HepG2 (cell line): ENCODE results near the gene RELL1. TPM values are rescaled to one million over a fixed set of nuclear protein-coding genes. Genes with fewer than 3 reads are reported as not detected.

Source experiments
- CBX1 ChIP-seq: IDR thresholded peaks from one replicate; pipeline ENCODE4 v1.6.1; 2016; ENCODE audit warnings: antibody characterized with exemption, low read depth
- FOSL2 ChIP-seq: sonication (generic); formaldehyde crosslinking; IDR thresholded peaks from 2 replicates; pipeline ENCODE4 v1.4.0; 2020; ENCODE audit warnings: missing genetic modification reagents
- HNF1A ChIP-seq, 2 experiments: sonication (generic) in 1 of 2; formaldehyde crosslinking in 1 of 2; IDR thresholded peaks; 2 replicates each; pipeline versions ENCODE4 v1.4.0 to v1.6.1; 2016 to 2020; ENCODE audit warnings: borderline replicate concordance in 1 of 2, low read depth in 1 of 2, mild to moderate bottlenecking in 1 of 2, missing genetic modification reagents in 1 of 2
- WIZ ChIP-seq: sonication (generic); formaldehyde crosslinking; IDR thresholded peaks from 2 replicates; pipeline ENCODE4 v1.5.1; 2020; ENCODE audit warnings: mild to moderate bottlenecking, missing genetic modification reagents
- ZBED4 ChIP-seq: sonication (generic); formaldehyde crosslinking; IDR thresholded peaks from 2 replicates; pipeline ENCODE4 v1.4.0; 2020; ENCODE audit warnings: missing genetic modification reagents, borderline replicate concordance
- ZMYM3 ChIP-seq: sonication (generic); formaldehyde crosslinking; IDR thresholded peaks from 2 replicates; pipeline ENCODE4 v1.5.1; 2020; ENCODE audit warnings: mild to moderate bottlenecking, missing genetic modification reagents
- ZNF317 ChIP-seq: sonication (generic); formaldehyde crosslinking; IDR thresholded peaks from 2 replicates; pipeline ENCODE4 v1.5.0; 2020; ENCODE audit warnings: mild to moderate bottlenecking, missing genetic modification reagents
- ZNF557 ChIP-seq: sonication (generic); formaldehyde crosslinking; IDR thresholded peaks from 2 replicates; pipeline ENCODE4 v1.4.0; 2020; ENCODE audit warnings: missing genetic modification reagents
- ZNF558 ChIP-seq: sonication (generic); formaldehyde crosslinking; IDR thresholded peaks from 2 replicates; pipeline ENCODE4 v1.9.0; 2022; ENCODE audit warnings: mild to moderate bottlenecking, missing genetic modification reagents, borderline replicate concordance
- ZNF563 ChIP-seq: sonication (generic); formaldehyde crosslinking; IDR thresholded peaks from 2 replicates; pipeline ENCODE4 v1.8.0; 2022; ENCODE audit warnings: mild to moderate bottlenecking, moderate library complexity, missing genetic modification reagents
- ZNF629 ChIP-seq: sonication (generic); formaldehyde crosslinking; conservative IDR thresholded peaks from 2 replicates; pipeline ENCODE4 v1.5.0; 2020; ENCODE audit warnings: missing genetic modification reagents
- ZNF747 ChIP-seq: sonication (generic); formaldehyde crosslinking; IDR thresholded peaks from 2 replicates; pipeline ENCODE4 v1.8.1; 2023; ENCODE audit warnings: missing genetic modification reagents, mild to moderate bottlenecking, borderline replicate concordance
- ZSCAN25 ChIP-seq: sonication (generic); formaldehyde crosslinking; IDR thresholded peaks from 2 replicates; pipeline ENCODE4 v1.8.0; 2022; ENCODE audit warnings: mild to moderate bottlenecking, missing genetic modification reagents
- polyA plus RNA-seq, 8 experiments: library from polyadenylated mRNA; depleted of rRNA in 3 of 8; stranded (reverse) in 7 of 8; unstranded in 1 of 8; fragments of >200 nt; fragmentation: Illumina TruSeq in 4 of 8; extraction: Trizol in 4 of 8; gene quantifications; 2 replicates each; pipeline versions ENCODE4 v1.2.1 to v1.2.3, GENCODE V29; 2011 to 2016; ENCODE audit warnings: low read depth in 4 of 8, missing spikeins in 1 of 8, mixed read lengths in 1 of 8; ENCODE audit not compliant: insufficient read depth in 1 of 8
- total RNA-seq, 5 experiments: library from RNA; depleted of rRNA; stranded (reverse); fragments of >200 nt; fragmentation: Illumina TruSeq; extraction: Trizol; gene quantifications; 2 replicates each; pipeline ENCODE4 v1.2.3, GENCODE V29; 2016; ENCODE audit warnings: low read depth in 1 of 5
- TF ChIP-seq, protein P1 (sequence below): sonication (generic); formaldehyde crosslinking; conservative IDR thresholded peaks from 2 replicates; pipeline ENCODE4 v1.8.0; 2022; ENCODE audit warnings: mild to moderate bottlenecking, moderate library complexity, missing genetic modification reagents
- TF ChIP-seq, protein P2 (sequence below): sonication (generic); formaldehyde crosslinking; IDR thresholded peaks from 2 replicates; pipeline ENCODE4 v1.4.0; 2020; ENCODE audit warnings: missing genetic modification reagents
- TF ChIP-seq, protein P3 (sequence below): IDR thresholded peaks from 2 replicates; pipeline ENCODE4 v1.6.1; 2018; ENCODE audit warnings: missing genetic modification reagents

RELL1 gene
- total and polyA plus RNA-seq, 2 of the 13 experiments (the other 11 are each of a cell fraction or from before 2014, with no cell fraction given) = 8.4 to 58.4 TPM

- TF ChIP-seq, protein P1, sequence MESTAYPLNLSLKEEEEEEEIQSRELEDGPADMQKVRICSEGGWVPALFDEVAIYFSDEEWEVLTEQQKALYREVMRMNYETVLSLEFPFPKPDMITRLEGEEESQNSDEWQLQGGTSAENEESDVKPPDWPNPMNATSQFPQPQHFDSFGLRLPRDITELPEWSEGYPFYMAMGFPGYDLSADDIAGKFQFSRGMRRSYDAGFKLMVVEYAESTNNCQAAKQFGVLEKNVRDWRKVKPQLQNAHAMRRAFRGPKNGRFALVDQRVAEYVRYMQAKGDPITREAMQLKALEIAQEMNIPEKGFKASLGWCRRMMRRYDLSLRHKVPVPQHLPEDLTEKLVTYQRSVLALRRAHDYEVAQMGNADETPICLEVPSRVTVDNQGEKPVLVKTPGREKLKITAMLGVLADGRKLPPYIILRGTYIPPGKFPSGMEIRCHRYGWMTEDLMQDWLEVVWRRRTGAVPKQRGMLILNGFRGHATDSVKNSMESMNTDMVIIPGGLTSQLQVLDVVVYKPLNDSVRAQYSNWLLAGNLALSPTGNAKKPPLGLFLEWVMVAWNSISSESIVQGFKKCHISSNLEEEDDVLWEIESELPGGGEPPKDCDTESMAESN = 0 out of 2 replicates have a peak, but pooled peaks have one; percentile 36
- peak; percentile 59; the same call in 1 of the 2 replicates for TF ChIP-seq HNF1A (IDR thresholded peaks at IDR 0.05; ENCODE audit: low read depth)
- peak; percentile 85 for TF ChIP-seq HNF1A (CRISPR knock-in tag; IDR thresholded peaks at IDR 0.05; ENCODE audit: borderline replicate concordance)
- TF ChIP-seq ZNF563 (CRISPR knock-in tag) = no peak
- TF ChIP-seq ZSCAN25 = no peak
- TF ChIP-seq CBX1 = peak; percentile 46
- TF ChIP-seq ZNF629 (CRISPR knock-in tag) = peak; percentile 90
- peak; percentile 72 for TF ChIP-seq ZMYM3 (CRISPR knock-in tag)
- no peak for TF ChIP-seq WIZ (CRISPR knock-in tag)
- TF ChIP-seq ZBED4 (CRISPR knock-in tag) = peak; percentile 60; the same call in 1 of the 2 replicates
- TF ChIP-seq ZNF317 (CRISPR knock-in tag) = peak; percentile 93
- no peak for TF ChIP-seq ZNF558 (CRISPR knock-in tag)
- TF ChIP-seq, protein P2, sequence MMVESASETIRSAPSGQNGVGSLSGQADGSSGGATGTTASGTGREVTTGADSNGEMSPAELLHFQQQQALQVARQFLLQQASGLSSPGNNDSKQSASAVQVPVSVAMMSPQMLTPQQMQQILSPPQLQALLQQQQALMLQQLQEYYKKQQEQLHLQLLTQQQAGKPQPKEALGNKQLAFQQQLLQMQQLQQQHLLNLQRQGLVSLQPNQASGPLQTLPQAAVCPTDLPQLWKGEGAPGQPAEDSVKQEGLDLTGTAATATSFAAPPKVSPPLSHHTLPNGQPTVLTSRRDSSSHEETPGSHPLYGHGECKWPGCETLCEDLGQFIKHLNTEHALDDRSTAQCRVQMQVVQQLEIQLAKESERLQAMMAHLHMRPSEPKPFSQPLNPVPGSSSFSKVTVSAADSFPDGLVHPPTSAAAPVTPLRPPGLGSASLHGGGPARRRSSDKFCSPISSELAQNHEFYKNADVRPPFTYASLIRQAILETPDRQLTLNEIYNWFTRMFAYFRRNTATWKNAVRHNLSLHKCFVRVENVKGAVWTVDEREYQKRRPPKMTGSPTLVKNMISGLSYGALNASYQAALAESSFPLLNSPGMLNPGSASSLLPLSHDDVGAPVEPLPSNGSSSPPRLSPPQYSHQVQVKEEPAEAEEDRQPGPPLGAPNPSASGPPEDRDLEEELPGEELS (CRISPR knock-in tag) = peak; percentile 92
- 0 out of 2 replicates have a peak, but pooled peaks have one; percentile 24 for TF ChIP-seq ZNF747 (CRISPR knock-in tag)
- TF ChIP-seq, protein P3, sequence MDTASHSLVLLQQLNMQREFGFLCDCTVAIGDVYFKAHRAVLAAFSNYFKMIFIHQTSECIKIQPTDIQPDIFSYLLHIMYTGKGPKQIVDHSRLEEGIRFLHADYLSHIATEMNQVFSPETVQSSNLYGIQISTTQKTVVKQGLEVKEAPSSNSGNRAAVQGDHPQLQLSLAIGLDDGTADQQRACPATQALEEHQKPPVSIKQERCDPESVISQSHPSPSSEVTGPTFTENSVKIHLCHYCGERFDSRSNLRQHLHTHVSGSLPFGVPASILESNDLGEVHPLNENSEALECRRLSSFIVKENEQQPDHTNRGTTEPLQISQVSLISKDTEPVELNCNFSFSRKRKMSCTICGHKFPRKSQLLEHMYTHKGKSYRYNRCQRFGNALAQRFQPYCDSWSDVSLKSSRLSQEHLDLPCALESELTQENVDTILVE (CRISPR knock-in tag) = peak; percentile 55; the same call in 1 of the 2 replicates
- TF ChIP-seq FOSL2 (CRISPR knock-in tag) = peak; percentile 91
- no peak for TF ChIP-seq ZNF557
These were observed 22.6 kb downstream of the RELL1 start (continued) for GRCh38 chr4:37663552-37663951.
